ENCODE measurements around the gene UTY.

DNA sequence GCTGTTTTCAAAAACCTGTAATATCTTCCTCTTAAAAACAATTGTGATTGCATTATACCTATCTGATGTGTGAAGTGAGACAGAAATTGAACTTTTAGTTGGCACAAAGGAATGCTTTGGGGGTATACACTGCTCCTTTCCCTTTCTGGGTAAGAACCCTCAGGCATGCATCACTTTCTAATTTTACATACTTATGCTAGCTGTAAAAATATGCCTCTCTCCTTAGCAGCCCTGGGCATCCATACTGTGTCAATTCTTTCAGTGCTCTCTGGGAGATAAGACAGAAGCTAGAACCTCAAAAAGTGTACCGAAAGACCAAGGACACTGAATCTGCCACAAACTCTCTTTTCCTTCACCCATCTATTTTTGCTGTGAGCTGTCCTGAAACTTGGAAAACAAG, 246.7 kb downstream of the UTY start:
- TF ChIP-seq, protein P1, sequence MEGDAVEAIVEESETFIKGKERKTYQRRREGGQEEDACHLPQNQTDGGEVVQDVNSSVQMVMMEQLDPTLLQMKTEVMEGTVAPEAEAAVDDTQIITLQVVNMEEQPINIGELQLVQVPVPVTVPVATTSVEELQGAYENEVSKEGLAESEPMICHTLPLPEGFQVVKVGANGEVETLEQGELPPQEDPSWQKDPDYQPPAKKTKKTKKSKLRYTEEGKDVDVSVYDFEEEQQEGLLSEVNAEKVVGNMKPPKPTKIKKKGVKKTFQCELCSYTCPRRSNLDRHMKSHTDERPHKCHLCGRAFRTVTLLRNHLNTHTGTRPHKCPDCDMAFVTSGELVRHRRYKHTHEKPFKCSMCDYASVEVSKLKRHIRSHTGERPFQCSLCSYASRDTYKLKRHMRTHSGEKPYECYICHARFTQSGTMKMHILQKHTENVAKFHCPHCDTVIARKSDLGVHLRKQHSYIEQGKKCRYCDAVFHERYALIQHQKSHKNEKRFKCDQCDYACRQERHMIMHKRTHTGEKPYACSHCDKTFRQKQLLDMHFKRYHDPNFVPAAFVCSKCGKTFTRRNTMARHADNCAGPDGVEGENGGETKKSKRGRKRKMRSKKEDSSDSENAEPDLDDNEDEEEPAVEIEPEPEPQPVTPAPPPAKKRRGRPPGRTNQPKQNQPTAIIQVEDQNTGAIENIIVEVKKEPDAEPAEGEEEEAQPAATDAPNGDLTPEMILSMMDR (IDR thresholded peaks at IDR 0.05) = no peak
- TF ChIP-seq POLR2A (IDR thresholded peaks at IDR 0.05) = no peak
